ENCODE measurements around the gene KIFC1. TPM values are rescaled to one million over a fixed set of nuclear protein-coding genes. Genes with fewer than 3 reads are reported as not detected.

KIFC1 gene
- total and polyA plus RNA-seq, 9 of the 15 experiments (the other 6 are each of a cell fraction or from before 2014, with no cell fraction given): 1.3 to 95.2 (median 76.9) TPM

GRCh38 chr6:33425668-33426577, 34.3 kb downstream of the KIFC1 start (continued):
- TF ChIP-seq TSHZ1 (CRISPR knock-in tag; IDR thresholded peaks at IDR 0.05) (no peak), ZBTB2 (IDR thresholded peaks at IDR 0.05) (no peak), EHMT2 (IDR thresholded peaks at IDR 0.05) (0 out of 2 replicates have a peak, but pooled peaks have one; percentile 35), NONO (IDR thresholded peaks at IDR 0.05; ENCODE audit: low read depth in 2 of 2, low read length in 1 of 2) (no peak), ZEB2 (IDR thresholded peaks at IDR 0.05) (no peak), EGR1 (conservative IDR thresholded peaks at IDR 0.05) (peak; percentile 96), IRF9 (tag; IDR thresholded peaks at IDR 0.05) (no peak), CEBPZ (IDR thresholded peaks at IDR 0.05; ENCODE audit: borderline replicate concordance, low read depth, low read length) (no peak), ZNF695 (CRISPR knock-in tag; IDR thresholded peaks at IDR 0.05) (no peak), ETV5 (CRISPR knock-in tag; IDR thresholded peaks at IDR 0.05; ENCODE audit: low read depth) (no peak), HOXB6 (CRISPR knock-in tag; IDR thresholded peaks at IDR 0.05; ENCODE audit: borderline replicate concordance) (no peak), CBFA2T3 (IDR thresholded peaks at IDR 0.05) (no peak), MED1 (CRISPR knock-in tag; IDR thresholded peaks at IDR 0.05; ENCODE audit: borderline replicate concordance) (no peak), POLR2G (IDR thresholded peaks at IDR 0.05; ENCODE audit: low read depth, low read length) (peak; percentile 86), ZNF311 (CRISPR knock-in tag; IDR thresholded peaks at IDR 0.05) (no peak), ZNF41 (CRISPR knock-in tag; conservative IDR thresholded peaks at IDR 0.05) (no peak), FOXJ3 (CRISPR knock-in tag; IDR thresholded peaks at IDR 0.05) (no peak)
